ENCODE results near the gene LARP4.
A peak's percentile ranks its signal among the peaks of the same experiment; 100 is the strongest.

Gene LARP4

DNA sequence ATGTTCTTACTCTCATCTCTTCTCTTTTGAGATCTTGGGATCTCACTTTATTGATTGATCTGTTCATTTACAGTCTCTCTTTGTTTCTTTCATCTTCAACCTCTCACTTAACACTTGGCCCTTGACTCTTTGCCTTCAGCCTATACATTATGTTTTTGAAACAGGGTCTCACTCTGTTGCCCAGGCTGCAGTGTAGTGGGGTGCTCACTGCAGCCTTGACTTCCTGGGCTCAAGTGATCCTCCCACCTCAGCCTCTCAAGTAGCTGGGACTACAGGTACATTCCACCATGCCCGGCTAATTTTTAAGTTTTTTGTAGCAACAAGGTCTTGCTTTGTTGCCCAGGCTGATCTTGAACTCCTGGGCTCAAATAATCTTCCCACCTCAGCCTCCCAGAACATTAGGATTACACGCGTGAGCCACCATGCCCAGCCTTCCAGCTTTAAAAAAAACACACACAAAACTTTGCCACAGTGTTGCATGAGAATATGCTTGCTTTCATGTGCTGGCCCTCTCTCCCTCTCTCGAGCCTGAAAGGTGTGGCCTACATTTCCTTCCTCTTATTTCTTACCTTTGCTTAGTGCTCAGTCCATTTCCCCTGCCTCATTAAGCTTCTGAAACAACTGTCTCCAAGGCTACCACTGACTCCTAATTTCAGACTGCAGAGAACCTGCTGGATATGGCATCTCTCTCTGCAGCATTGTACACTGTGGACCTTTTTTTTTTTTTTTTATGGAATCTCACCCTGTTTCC, 114.0 kb downstream of the LARP4 start:
- CTCF ChIA-PET: interaction anchor here (0.6 to 1.3 kb wide), 3 partner anchors 10 to 1289 kb away, joined by 3 to 6 read pairs (median 4); partner anchors contain the start of gene DIP2B
- Histone ChIP-seq H3K36me3 (ENCODE audit: control insufficient read depth in 2 of 2, insufficient read depth in 1 of 2, low read length in 2 of 2) (no peaks in the 10 kb centered on the region; a peak in 1 of 3 replicates), H3K27ac (ENCODE audit: extremely low read depth, low read depth, low read length) (no peak overlapping the region), H3K9me3 (ENCODE audit: control insufficient read depth, insufficient read depth, low read depth, low read length) (no peaks in the 10 kb centered on the region), H3K4me1 (ENCODE audit: control insufficient read depth, insufficient read depth, low read length) (no peaks in the 10 kb centered on the region), H3K4me3 (ENCODE audit: low read depth, low read length) (no peak overlapping the region)
- POLR2A ChIA-PET: interaction anchor here (0.6 kb wide), 1 partner anchor 62 kb away, joined by 4 read pairs; no protein-coding TSS in a partner anchor
- TF ChIP-seq ZNF423 (tag by site-specific recombination; IDR thresholded peaks at IDR 0.05): no peak
- TF ChIP-seq KLF10 (tag by site-specific recombination; IDR thresholded peaks at IDR 0.05): no peak
- peak; percentile 58; the same call in 1 of the 2 replicates for TF ChIP-seq ZNF121 (tag by site-specific recombination; IDR thresholded peaks at IDR 0.05)

DNA sequence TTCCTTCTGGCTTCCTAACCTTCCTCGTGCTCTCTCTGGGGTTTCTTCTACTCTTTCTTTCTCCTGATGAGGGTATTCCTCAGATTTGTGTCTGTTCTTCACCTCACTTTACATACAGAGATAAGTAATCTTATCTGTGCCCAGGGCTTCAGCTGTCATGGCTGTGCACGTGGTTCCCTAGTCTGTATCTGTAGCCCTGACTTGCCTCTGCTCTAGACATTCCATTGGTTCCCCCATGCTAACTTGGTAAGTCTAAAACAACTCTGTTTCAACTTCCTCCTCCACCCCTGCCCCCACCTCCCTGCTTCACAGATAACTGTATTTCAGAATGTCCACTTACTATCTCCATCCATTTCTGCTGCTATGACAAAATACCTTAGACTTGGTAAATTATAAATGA, 114.9 kb downstream of the LARP4 start:
- H3K9me3 ChIP-seq (ENCODE audit: control insufficient read depth, insufficient read depth, low read depth, low read length): no peaks in the 10 kb centered on the region
- TF ChIP-seq, protein P1, sequence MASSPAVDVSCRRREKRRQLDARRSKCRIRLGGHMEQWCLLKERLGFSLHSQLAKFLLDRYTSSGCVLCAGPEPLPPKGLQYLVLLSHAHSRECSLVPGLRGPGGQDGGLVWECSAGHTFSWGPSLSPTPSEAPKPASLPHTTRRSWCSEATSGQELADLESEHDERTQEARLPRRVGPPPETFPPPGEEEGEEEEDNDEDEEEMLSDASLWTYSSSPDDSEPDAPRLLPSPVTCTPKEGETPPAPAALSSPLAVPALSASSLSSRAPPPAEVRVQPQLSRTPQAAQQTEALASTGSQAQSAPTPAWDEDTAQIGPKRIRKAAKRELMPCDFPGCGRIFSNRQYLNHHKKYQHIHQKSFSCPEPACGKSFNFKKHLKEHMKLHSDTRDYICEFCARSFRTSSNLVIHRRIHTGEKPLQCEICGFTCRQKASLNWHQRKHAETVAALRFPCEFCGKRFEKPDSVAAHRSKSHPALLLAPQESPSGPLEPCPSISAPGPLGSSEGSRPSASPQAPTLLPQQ (tag by site-specific recombination; IDR thresholded peaks at IDR 0.05): no peak
- TF ChIP-seq, protein P2, sequence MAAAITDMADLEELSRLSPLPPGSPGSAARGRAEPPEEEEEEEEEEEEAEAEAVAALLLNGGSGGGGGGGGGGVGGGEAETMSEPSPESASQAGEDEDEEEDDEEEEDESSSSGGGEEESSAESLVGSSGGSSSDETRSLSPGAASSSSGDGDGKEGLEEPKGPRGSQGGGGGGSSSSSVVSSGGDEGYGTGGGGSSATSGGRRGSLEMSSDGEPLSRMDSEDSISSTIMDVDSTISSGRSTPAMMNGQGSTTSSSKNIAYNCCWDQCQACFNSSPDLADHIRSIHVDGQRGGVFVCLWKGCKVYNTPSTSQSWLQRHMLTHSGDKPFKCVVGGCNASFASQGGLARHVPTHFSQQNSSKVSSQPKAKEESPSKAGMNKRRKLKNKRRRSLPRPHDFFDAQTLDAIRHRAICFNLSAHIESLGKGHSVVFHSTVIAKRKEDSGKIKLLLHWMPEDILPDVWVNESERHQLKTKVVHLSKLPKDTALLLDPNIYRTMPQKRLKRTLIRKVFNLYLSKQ (tag by site-specific recombination; IDR thresholded peaks at IDR 0.05; ENCODE audit: borderline replicate concordance): no peak
- TF ChIP-seq ZNF169 (tag by site-specific recombination; IDR thresholded peaks at IDR 0.05) (no peak), ZSCAN30 (tag by site-specific recombination; IDR thresholded peaks at IDR 0.05) (no peak), ZNF10 (tag by site-specific recombination; IDR thresholded peaks at IDR 0.05) (no peak)
- no peak overlapping the region for H3K27ac ChIP-seq (ENCODE audit: extremely low read depth, low read depth, low read length)
- CTCF ChIA-PET: interaction anchor here (0.6 to 1.6 kb wide), 6 partner anchors 10 to 1288 kb away, joined by 3 to 9 read pairs (median 4); partner anchors contain the start of gene DIP2B
- POLR2A ChIA-PET: interaction anchor here (0.6 kb wide), 1 partner anchor 63 kb away, joined by 4 read pairs; no protein-coding TSS in a partner anchor
- no peaks in the 10 kb centered on the region for H3K4me1 ChIP-seq (ENCODE audit: control insufficient read depth, insufficient read depth, low read length)
- no peaks in the 10 kb centered on the region; a peak in 1 of 3 replicates for H3K36me3 ChIP-seq (ENCODE audit: control insufficient read depth in 2 of 2, insufficient read depth in 1 of 2, low read length in 2 of 2)
- H3K4me3 ChIP-seq (ENCODE audit: low read depth, low read length): no peak overlapping the region

DNA sequence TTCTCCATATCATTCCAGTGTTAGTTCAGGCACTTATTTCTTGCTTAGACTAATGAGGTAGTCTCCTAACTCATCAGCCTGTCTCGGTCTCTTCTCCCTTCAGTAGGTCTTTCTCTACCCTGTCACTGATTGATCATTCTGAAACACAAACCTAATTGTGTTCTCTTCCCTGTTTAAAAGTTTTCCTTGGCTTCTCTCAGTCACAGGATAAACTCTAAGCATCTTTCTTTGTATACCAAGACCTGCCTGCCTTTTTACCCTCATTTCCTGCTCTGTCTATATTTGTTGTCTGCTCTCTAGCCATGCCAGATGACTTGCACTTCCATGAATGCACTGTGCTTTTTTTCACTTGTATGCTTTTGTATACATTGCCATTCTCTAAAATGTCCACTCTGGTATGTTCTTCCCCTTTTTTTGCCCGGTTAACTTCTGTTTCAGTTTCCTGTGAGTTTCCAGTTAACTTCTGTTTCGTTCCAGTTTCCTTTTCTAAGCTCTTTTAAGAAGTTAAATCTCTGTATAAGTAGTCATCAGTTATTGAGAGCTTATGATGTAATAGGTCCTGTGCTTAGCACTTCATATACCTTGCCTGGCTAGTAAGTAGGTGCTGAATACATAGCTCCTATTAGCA, 116.8 kb downstream of the LARP4 start:
- CTCF ChIA-PET: interaction anchor here (0.7 to 1.1 kb wide), 2 partner anchors 13 to 466 kb away, joined by 3 to 5 read pairs; partner anchors contain the start of gene DIP2B
- no peak overlapping the region for H3K4me3 ChIP-seq (ENCODE audit: low read depth, low read length)
- TF ChIP-seq PRDM1 (tag by site-specific recombination; IDR thresholded peaks at IDR 0.05) (0 out of 2 replicates have a peak, but pooled peaks have one; percentile 12), SETDB1 (IDR thresholded peaks at IDR 0.05; ENCODE audit: insufficient read length, low read length) (no peak), ZNF335 (tag by site-specific recombination; conservative IDR thresholded peaks at IDR 0.05) (0 out of 2 replicates have a peak, but pooled peaks have one; percentile 13), ZNF214 (tag by site-specific recombination; IDR thresholded peaks at IDR 0.05; ENCODE audit: borderline replicate concordance) (no peak), ZNF184 (tag by site-specific recombination; IDR thresholded peaks at IDR 0.05) (peak; percentile 23; the same call in 1 of the 2 replicates), ZNF629 (tag by site-specific recombination; IDR thresholded peaks at IDR 0.05) (peak; percentile 49)
- no peak overlapping the region for H3K27ac ChIP-seq (ENCODE audit: extremely low read depth, low read depth, low read length)
- H3K4me1 ChIP-seq (ENCODE audit: control insufficient read depth, insufficient read depth, low read length): no peaks in the 10 kb centered on the region
- H3K36me3 ChIP-seq (ENCODE audit: control insufficient read depth in 2 of 2, insufficient read depth in 1 of 2, low read length in 2 of 2): no peaks in the 10 kb centered on the region; a peak in 1 of 3 replicates
- POLR2A ChIA-PET: no interaction called here
- H3K9me3 ChIP-seq (ENCODE audit: control insufficient read depth, insufficient read depth, low read depth, low read length): no peaks in the 10 kb centered on the region

Measured in HEK293 (cell line).